GM18868 (cell line): ENCODE measurements around the gene ADCY2.

Experiments used
- ATAC-seq: cut with Tn5 transposase; IDR thresholded peaks from one replicate; pipeline ENCODE4 v1.9.1; 2021; ENCODE audit warnings: mild to moderate bottlenecking, moderate library complexity; ENCODE audit not compliant: unreplicated experiment

ADCY2 gene

DNA sequence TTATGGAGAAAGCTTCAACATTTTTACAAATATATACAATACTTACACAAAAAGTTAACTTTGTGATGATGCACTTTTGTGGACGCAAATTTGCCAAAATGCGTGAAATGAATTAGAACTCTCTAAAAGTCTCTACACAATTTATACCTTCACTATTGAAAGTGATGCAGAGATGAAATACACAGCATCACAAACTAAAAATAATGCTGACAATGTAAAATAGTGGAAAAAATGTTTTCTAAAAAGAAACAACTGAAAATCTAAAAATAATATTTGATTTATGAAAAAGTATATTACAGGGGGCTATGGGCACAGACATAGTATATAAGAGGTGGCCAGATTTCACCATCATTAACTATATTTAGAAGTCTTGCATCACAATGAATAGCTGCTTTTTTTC is 188.8 kb downstream of the ADCY2 start:
- ATAC-seq, result no peak

DNA sequence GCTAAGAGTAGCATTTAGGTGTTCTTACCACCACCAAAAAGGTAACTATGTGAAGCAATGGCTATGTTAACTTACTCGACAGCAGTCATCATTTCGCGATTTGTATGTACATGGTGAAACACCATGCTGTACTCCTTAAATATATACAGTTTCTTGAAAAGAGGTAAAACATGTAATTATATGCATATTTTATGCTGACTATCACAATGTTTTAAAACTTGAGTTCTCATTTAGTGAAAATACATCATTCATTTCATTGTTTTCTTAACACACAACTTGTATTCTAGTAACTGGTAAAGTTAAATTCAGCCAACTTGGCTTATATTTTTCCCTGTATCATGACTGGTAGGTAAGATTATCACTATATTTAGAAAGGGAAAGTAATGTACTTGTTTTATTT is 189.9 kb downstream of the ADCY2 start:
- no peak for ATAC-seq

DNA sequence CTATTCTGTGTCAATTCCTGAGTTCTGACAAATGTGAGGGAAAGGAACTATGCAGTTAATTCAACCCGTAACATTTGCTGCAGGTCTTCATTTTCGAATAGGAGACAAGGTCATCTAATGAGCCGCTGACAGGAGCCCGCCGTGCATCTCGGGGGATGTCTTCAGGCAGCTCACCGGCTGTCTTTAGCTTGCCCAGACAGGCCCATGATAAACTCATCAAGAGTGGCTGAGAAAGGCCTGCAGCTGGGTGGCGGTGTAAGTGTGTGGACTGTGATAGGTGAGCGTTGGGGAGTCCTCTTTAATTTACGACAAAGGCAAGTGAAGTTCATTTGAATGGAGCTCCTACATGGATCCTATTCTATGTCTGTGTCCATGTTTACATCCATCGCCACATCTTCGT is 190.5 kb downstream of the ADCY2 start:
- ATAC-seq, result no peak

DNA sequence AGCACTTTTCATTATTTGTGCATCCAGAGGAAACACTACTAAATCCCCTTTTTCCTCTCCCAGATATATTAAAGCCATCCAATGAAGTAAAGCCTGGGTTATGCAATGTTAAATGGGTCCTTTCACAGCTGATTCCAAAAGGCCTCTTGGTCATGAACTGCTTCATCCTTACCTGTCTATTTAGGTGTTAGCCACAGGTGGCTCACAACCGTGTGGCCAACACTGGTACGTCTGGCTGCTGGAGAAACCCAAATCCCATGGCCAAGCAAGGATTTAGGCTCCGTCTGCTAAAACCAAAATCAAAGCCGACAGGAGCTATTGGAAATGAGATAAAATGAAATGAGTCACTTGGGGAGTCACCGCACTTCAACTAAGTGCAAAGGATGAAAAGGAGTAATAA is 193.9 kb downstream of the ADCY2 start:
- ATAC-seq, result no peak

DNA sequence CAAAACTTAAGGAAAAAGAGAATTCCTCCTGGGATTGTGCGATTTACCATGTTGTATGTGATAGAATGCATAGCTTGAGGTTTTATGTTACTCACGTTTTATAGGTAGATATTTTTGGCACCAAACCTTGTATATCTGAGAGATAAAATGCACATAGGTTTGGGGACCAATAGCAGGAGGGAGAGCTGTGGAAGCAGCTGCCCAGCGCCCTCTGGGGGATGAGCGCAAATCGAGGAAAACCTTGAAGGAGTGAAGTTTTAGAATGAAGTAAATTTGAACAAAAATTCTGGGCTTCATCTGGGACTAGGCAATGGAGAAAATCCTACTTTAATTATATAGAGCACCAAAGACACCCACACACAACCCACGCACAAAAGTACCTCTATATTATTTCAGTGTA is 197.0 kb downstream of the ADCY2 start:
- no peak for ATAC-seq

DNA sequence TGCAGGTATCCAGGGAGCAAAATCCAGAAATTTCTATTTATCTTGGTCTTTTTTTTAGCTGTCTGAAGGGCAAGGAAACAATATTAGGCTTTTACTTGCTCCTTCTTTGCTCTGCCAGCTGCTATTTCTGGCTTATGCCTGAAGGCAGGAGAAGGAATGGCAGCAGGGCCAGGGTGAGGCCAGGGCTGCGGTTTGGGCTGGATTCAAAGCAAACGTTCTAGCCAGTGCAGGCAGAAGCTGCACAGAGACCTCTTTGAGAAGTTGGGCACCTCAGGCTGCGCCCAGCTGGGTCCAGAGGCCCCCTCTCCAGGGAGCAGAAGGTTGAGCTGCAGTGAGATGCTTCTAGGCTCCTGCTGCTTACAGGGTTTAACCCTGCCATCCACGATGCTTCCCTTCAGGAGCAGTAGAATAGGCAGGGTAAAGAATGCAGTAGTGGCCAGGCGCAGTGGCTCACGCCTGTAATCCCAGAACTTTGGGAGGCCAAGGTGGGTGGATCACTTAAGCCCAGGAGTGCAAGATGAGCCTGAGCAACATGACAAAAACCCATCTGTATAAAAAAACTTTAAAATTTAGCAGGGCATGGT is 201.2 kb downstream of the ADCY2 start:
- ATAC-seq, result no peak

DNA sequence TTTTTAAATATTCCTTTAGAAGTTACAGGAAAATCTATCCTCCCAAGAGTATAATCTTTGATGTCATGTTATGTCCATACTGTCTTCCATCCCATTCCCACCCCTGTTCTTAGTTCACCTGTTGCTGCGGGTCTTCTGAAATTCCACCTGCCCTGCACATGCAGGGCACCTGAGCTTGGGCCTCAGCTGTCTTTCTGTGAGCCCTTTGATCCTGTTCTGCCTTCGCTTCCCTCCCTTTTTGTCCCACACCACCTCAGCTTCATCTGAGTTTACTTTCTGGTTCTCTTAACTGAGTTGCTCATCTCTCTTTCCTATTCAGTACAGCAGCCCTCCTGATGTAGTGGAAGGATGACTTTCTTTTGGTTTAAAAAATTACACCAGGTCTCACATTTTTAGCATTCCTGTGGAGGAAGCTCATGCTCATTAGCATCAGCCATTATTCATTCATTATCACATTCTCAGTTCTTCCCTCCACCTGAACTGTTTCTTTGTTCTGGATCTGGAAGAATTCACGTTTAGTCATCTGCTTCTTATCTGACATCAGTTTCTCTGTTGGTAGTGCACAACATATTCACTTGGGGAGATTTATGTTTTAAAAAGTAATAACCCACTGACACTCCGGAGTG is 211.0 kb downstream of the ADCY2 start:
- ATAC-seq, result no peak

DNA sequence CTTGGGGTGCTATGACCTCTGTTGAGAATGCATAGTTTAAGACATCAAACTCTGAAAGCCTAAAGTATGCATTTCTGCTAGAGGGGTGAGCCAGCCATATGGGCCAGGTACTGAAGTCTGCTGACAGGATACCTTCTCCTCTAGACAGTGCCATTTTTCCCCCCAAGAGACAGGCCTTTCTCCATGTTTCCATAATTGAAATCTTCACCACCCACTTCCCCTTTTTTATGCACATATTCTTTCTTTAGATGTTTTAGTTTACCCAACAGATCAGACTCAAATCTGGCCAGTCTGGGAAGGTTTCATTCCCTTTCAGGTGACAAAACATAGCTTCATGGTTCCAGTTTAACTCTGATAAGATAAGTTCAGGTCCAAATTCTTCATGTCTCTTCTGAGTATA is 212.8 kb downstream of the ADCY2 start:
- no peak for ATAC-seq

DNA sequence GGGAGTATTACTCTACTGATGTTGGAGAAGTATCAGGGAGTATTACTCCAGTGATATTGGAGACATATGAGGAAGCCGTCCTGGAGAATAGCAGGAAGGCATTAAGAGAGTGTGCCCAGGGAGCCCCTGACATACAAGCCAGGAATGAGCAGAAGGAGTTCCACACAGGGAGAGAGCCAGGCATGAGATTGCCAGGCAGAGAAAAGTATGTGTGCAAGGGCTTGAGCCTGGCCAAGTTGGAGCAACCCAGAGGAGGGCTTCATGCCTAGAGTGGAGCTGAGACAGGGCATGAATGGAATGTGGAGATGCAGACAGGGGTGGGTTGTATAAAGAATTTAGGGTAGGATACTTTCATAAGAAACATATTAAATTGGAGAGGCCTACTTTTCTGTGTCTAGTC is 213.8 kb downstream of the ADCY2 start:
- no peak for ATAC-seq

DNA sequence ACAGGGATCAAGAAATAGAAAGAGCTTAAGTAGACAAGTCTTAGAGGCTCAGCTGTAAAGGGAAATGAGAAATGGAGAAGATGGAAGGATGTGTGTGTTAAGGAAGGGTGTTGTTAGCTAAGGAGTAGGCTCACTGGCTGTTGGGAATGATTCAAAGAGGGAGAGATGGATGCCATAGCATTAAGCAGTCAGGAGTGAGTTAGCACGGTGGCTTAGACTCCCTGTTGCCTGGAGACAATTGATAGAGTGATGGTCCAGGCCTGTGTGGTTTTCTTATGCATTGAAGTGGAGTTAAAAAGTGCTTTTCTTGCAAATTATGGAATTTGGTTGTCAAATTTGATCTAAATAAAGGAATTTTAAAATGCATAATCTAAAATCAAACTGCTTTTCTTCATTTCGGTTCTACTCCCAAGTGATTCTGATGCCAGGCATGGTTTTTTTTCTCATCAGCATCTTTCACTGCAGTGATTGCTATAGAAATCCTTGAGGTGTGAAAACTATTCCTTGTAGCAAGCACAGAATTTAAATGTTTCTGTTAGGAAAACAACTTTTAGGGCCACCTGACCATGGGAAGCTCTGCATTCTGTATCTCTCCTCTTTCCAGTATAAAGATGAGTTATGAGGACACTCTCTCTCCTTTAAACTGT is 214.7 kb downstream of the ADCY2 start:
- ATAC-seq, result no peak

DNA sequence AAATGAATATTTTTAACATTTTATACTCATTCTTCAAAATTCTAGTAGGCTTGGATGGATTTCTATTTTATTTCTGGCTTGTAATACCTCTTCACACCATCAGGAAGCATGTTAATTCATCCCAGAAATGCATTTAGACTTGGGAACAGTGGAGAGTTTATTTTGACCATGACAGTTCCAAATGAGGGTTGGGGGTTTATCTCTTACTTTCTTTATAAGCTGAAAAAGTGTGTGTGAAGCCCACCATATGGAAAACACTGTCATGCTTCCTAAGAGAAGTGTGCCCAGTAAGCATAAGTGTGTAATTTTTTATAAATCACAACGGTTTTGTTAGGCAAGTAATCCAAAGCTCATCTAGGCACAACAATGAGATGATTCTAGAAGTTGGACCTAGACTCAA is 215.6 kb downstream of the ADCY2 start:
- ATAC-seq, result no peak

DNA sequence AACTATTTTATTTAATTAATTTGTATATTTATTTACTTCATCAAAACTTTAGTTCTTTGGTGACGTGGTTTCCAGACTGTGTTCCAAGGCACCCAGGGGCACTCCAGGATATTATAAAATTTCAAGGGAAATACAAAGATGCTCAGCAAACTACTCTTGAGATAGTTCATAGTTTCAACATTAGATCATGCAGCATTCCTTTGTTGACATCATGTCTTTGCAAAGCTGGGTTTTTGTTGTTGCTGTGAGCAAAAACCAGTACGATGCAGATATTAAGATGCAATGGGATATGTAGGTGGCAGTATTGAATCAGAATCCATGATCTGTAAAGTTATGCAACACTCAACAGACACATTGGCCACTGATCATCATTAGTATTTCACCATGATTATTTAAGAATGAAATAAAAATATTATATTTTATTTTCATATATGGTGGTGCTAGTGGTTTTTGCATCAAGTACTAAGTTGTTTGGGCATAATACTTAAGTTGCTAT is 219.7 kb downstream of the ADCY2 start:
- ATAC-seq, result no peak

DNA sequence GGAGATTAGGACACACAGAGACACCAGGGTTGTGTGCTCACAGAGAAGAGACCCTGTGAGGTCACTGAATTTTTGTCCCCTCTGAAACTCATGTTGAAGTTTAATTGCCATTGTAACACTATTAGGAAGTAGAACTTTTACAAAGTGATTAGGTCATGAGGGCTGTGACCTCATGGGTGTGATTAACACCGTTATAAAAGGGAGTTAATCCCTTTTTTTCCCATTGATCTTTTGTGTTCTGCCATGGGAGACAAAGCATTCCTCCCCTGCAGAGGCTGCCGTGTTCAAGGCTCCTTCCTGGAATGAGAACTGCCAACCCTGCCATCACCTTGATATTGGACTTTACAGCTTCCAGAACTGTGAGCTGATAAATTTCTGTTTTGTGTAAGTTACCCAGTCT is 221.0 kb downstream of the ADCY2 start:
- ATAC-seq, result no peak

DNA sequence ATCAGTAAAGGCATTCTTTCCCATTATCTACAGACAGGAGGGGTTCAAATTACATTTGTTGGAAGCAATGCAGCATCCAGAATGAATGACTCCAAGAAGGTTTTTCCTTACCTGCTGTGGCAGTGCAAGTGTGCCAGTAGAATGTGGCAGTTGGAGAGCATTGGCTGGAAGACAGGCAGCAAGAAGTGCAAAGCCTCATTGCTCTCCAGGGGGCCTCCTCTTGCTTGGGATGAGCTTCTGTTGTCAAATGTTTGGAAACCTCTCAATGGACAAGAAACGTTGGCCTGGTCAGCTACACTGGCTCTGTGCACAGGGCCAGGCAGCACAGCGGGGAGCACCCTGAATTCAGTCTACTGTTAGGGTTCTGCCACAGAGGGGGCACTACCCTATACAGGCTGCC is 226.6 kb downstream of the ADCY2 start:
- no peak for ATAC-seq

DNA sequence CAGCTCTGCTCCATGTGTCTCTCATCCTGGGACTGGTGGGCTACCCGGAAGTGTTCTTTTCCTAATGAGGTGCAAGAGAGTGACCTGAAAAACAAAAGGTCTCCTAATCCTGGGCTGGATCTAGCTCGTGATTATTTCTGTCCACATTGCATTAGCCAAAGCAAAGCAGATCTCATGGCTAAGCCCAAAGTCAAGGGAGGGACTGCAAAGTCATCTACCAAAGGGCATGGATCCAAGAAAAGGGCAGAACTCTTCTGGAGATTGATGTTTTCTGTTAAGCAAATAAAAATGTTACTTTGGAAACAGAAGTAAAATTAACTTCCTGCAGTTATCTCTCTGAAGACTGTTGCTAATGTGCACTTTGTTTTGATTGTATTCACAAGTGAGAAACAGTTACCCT is 229.8 kb downstream of the ADCY2 start:
- ATAC-seq, result no peak

DNA sequence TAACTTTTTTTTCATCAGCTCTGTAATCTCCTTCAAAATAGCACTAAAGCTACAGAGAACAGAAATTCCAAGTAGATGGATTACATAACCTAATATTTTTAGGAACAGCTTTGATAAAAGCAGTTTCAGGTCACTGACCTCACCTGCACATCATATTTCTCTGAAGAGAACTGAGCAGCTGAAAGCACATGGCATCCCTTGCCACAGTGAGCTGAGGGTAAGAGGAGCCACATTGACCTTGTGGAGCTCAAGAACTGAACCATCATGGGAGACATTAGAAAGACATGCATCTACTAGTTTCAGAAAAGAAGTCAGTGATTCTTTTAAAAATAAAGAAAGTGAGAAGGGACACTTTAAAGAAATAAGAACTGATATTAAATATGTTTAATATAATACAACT is 232.3 kb downstream of the ADCY2 start:
- no peak for ATAC-seq

DNA sequence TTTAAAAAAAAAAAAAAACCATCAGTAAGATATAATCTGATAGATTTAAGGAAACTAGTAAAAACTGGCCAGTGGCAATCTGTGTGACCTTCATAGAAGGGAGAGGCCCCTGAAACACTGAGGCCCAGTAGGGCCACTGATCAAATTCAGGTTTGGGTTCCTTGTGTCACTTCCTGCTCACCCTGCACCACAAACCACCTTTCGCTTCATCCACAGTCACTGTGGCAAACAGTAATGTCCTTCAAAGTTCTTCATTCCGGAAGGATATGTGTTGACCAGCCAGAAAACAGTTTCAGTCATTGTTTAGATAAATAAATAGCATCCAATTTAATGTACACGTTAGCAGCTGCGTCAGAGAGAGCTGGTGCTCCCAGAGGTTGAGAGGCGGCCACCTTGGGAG is 232.9 kb downstream of the ADCY2 start:
- ATAC-seq, result no peak

DNA sequence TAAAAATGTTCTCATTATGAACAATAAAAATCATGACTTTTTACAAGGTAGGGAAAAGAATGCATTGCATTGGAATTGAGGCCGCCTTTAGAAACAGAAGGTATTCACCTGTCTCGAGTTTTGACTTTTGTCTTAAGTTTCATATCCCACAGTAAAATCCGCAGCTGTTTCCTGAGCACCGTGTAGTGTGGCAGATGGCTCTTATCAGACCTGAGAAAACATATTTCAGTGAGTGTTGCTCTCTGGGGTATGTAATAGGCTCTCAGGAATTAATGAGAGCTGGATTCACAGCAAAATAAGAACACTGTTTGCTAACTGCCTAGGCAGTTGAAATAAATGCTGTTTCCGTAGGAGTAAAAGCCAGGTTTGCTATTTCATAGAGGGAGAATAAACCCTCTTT is 233.6 kb downstream of the ADCY2 start:
- ATAC-seq, result no peak

DNA sequence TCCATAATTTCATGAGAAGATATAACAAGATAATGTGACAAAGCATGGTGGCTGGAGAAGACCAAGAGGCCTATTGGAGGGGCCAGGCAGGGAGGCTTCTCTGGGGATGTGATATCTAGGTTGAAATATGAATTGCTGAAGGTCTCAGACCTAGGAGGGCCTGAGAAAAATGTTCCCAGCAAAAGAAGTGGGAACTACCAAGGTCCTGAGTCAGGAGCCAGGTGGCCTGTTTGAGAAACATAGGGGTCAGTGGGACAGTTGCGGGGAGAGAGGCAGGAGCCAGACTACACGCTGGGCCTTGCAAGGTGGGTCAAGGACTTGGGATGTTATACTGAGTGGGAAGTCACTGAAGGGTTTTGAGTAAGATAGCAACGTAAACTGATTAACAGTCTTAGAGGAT is 238.9 kb downstream of the ADCY2 start:
- no peak for ATAC-seq

DNA sequence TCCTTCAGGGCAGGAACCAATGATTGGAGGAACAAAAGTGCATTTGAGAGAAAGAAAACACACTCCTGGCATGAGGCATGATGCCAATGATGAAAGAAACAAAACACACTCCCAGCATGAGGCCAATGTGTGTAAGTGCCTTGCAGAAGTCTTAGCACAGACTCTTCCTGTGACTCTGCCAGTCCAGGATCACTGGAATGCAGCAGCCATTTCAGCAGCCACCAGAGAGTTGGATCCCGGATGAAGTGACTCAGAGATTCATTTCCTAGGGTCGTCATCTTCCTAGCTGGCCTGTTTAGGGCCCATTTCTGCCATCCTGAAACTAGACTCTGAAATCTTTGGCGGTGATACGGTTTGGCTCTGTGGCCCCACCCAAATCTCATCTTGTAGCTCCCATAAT is 242.5 kb downstream of the ADCY2 start:
- ATAC-seq, result no peak

DNA sequence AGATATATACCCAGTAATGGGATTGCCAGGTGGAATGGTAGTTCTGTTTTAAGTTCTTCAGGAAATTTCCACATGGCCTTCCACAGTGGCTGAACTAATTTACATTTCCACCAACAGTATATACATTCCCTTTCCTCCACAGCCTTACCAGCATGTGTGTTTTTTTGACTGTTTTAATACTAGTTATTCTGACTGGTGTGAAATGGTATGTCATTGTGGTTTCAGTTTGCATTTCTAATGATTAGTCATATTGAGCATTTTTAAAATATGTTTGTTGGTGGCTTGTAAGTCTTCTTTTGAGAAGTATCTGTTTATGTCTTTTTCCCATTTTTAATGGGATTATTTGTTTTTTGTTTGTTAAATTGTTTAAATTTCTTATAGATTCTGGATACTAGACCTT is 246.1 kb downstream of the ADCY2 start:
- no peak for ATAC-seq

DNA sequence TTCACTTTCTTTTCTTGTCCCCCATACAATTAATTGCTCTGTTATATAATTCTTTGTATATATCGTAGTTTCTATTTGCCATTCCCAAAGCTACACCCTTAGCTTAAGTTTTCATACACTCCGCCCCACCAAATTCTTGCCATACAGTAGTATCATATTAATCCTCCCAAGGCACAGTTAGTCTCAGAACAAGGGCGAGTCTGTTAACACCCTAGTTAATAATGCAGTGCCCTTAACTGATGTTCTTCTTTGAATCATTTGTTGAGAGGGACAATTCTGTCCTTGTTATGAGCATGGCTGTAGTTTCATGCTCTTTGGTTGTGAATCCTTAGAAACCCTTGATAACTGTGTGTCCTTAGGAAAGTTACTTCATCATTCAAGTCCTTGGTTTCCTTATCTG is 248.8 kb downstream of the ADCY2 start:
- no peak for ATAC-seq

DNA sequence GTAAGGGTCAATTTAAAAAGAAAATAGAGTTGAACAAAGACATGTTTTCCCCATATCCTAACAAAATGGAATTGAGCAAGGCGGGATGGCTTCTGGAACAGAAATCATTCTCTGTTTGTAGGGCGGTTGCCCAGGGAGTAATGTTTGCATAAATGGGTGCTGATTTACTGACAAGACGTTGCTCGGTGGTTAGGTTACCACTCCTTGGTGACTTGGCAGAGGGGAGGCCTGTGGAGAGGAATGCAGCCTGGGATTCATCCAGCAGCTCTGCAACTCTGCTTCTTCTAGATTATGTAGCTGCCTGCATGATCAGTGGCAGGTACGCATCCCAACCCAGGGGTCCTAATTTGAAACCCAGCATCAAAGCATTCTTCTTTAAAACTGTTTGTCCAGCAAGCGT is 254.8 kb downstream of the ADCY2 start:
- ATAC-seq, result no peak
